PC-3 (cell line): ENCODE measurements around the gene ACSS2.

Source experiments
- CTCF ChIP-seq: fragments of 300-600 bp; sonication (generic); conservative IDR thresholded peaks from 2 replicates; pipeline ENCODE4 v1.5.1; 2017; ENCODE audit warnings: antibody characterized with exemption, low read depth, mild to moderate bottlenecking, low read length
- EZH2 ChIP-seq: fragments of 300-600 bp; sonication (generic); IDR thresholded peaks from one replicate; pipeline ENCODE4 v1.6.1; 2017; ENCODE audit warnings: antibody characterized with exemption, mild to moderate bottlenecking, low read length; ENCODE audit not compliant: unreplicated experiment
- EZH2phosphoT487 ChIP-seq: fragments of 300-600 bp; sonication (generic); IDR thresholded peaks from 2 replicates; pipeline ENCODE4 v1.6.1; 2018; ENCODE audit warnings: mild to moderate bottlenecking, antibody characterized with exemption, low read length, borderline replicate concordance

GRCh38 chr20:34907616-34908469 lies 31.4 kb downstream of the ACSS2 start:
- TF ChIP-seq CTCF (no peak), EZH2phosphoT487 (no peak), EZH2 (no peak)
